SK-N-MC (cell line): Measurements from ENCODE around the gene SLC39A8.

ENCODE experiments used
- EZH2 ChIP-seq: fragments of 200-600 bp; sonication (generic); IDR thresholded peaks from one replicate; pipeline ENCODE4 v1.6.1; 2017; ENCODE audit warnings: antibody characterized with exemption
- POLR2AphosphoS5 ChIP-seq: IDR thresholded peaks from 2 replicates; pipeline ENCODE4 v1.6.1; 2012; ENCODE audit warnings: mild to moderate bottlenecking, low read depth, low read length, borderline replicate concordance

DNA sequence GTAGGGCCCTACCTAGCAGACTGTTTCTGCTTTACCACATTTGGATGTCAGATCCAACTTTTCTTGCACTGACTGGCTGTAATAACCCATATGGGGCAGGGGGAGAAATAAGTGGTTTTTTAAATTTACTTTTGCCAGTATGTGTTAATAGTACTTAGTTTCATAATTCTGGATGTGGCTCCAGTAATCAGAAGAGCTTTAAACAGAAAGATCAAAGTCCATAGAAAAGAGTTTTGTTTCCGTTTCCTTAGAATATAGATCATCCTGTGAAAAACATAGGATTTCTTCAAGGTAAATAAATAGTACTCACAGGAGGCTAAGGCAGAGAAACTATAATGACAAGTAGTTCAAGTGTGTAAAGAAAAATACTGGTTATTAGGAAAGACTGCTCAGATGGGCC, 85.6 kb downstream of the SLC39A8 start:
- TF ChIP-seq EZH2 (no peak), POLR2AphosphoS5 (no peak)
